ENCODE data around the gene ADGRE3. TPM values are rescaled to one million over a fixed set of nuclear protein-coding genes. Genes with fewer than 3 reads are reported as not detected.

Gene ADGRE3
- total and polyA plus RNA-seq, 2 of the 8 experiments (the other 6 are each of a cell fraction or from before 2014, with no cell fraction given) = not detected

DNA sequence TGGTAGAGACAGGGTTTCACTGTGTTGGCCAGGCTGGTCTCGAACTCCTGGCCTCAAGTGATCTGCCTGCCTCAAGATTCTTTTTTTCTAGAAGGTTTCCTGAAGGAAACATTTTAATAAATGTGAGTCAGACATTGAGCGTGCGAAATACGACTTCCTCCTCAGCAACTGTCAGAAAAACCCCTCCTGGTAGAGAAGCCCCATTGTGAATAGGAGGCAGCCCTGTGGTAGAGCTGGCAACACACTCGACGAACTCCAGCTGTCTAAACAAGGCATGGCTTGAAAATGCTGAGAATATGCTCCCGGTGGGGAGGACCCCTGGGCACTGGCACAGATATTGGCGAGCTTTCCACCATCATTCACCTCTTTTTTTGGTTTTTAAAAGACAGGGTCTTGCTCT, 25.0 kb upstream of the ADGRE3 start:
- CTCF ChIA-PET (ENCODE audit: partially characterized antibody) = no interaction called here

More for the DNA sequence above, 25.0 kb upstream of the ADGRE3 start:
- no peak overlapping the region for H2BK12ac ChIP-seq (ENCODE audit: low read depth, low read length)
- H3K23me2 ChIP-seq (ENCODE audit: low read depth, low read length) = no peaks in the 10 kb centered on the region
- H4K5ac ChIP-seq (ENCODE audit: insufficient read length, low read depth, low read length) = no peak overlapping the region
- DNase-seq (ENCODE audit: low read depth in 1 of 2, low spot score in 2 of 2) = no peak
- no peak for FAIRE-seq
- H3K27ac ChIP-seq (ENCODE audit: low read depth, low read length) = no peak overlapping the region
- H2AFZ ChIP-seq (ENCODE audit: low read length) = no peak overlapping the region
- WGBS, 2 experiments (ENCODE audit: extremely low coverage in 1 of 2, insufficient coverage in 1 of 2, insufficient read length in 1 of 2, insufficient replicate concordance in 2 of 2, low coverage in 1 of 2, low lambda C conversion rate in 2 of 2, missing lambda C conversion rate in 1 of 2) = 84% methylated on average over 8 of the region's 8 CpGs; no CpG with 5 or more reads in 1 of the 2 experiments
- no peak overlapping the region for H3K9ac ChIP-seq (replicated peaks in 1 of 4; ENCODE audit: extremely low read depth in 1 of 4, low read depth in 3 of 4, low read length in 3 of 4)
- no peak overlapping the region for H4K8ac ChIP-seq (ENCODE audit: extremely low read depth, insufficient read depth, low read length)
- H3K18ac ChIP-seq (ENCODE audit: extremely low read depth, low read length) = no peak overlapping the region
- H3K79me2 ChIP-seq (ENCODE audit: control insufficient read depth in 1 of 2, insufficient read depth in 2 of 2, low read length in 2 of 2) = no peaks in the 10 kb centered on the region
- no peak overlapping the region for H3K4me2 ChIP-seq (ENCODE audit: insufficient read depth in 1 of 2, low read depth in 2 of 2, low read length in 2 of 2)
- no peak overlapping the region for H3K4me3 ChIP-seq (ENCODE audit: extremely low read depth in 1 of 4, insufficient read depth in 2 of 4, low read depth in 3 of 4, low read length in 4 of 4)
- H3K9me3 ChIP-seq (ENCODE audit: insufficient read depth in 2 of 2, low read depth in 1 of 2, low read length in 1 of 2) = no peaks in the 10 kb centered on the region
- POLR2A ChIA-PET (ENCODE audit: partially characterized antibody) = interaction anchor here (1.7 kb wide), 1 partner anchor 9 kb away, joined by 5 read pairs; the partner anchor contains the start of gene ZNF333
- no peak overlapping the region for H3K56ac ChIP-seq (replicated peaks; ENCODE audit: insufficient read length, low read depth, low read length)
- no peak overlapping the region for H3K23ac ChIP-seq (ENCODE audit: insufficient read length)
- H3K27me3 ChIP-seq (replicated peaks in 1 of 4; ENCODE audit: control insufficient read depth in 3 of 4, extremely low read depth in 1 of 4, insufficient read depth in 3 of 4, low read length in 3 of 4) = no peaks in the 10 kb centered on the region
- peaks cover 0 to 1% of the 10 kb centered on the region in 2 experiments for H4K20me1 ChIP-seq (replicated peaks in 1 of 2; ENCODE audit: control insufficient read depth in 1 of 2, insufficient read depth in 2 of 2, low read length in 2 of 2)
- peaks cover 2 to 26% (median 9%) of the 10 kb centered on the region in 4 experiments; a peak in 6 of 8 replicates for H3K36me3 ChIP-seq (ENCODE audit: control insufficient read depth in 2 of 4, insufficient read depth in 4 of 4, low read length in 3 of 4)
- H3K4me1 ChIP-seq (replicated peaks in 1 of 4; ENCODE audit: control insufficient read depth in 3 of 4, insufficient read depth in 4 of 4, low read length in 3 of 4) = no peaks in the 10 kb centered on the region
- H2BK15ac ChIP-seq (ENCODE audit: low read length) = no peak overlapping the region
- no peak overlapping the region for H2BK5ac ChIP-seq (ENCODE audit: low read depth, low read length)
- H3K14ac ChIP-seq (ENCODE audit: insufficient read length) = no peak overlapping the region
- no peak overlapping the region for H2BK120ac ChIP-seq (replicated peaks; ENCODE audit: low read depth, low read length)
- no peak overlapping the region for H2BK20ac ChIP-seq (ENCODE audit: low read length)
- no peak overlapping the region for H2AK5ac ChIP-seq (ENCODE audit: low read depth, low read length)
- H4K91ac ChIP-seq (replicated peaks; ENCODE audit: insufficient read length, low read length) = no peak overlapping the region
- no peaks in the 10 kb centered on the region for H3K79me1 ChIP-seq (ENCODE audit: low read depth, low read length)
- no peak overlapping the region for H3K4ac ChIP-seq (replicated peaks; ENCODE audit: insufficient read length, low read depth, low read length)
- no peak for TF ChIP-seq KDM5A (IDR thresholded peaks at IDR 0.05; ENCODE audit: low read length)
- no peak for TF ChIP-seq KDM4A (IDR thresholded peaks at IDR 0.05; ENCODE audit: low read depth, low read length, severe bottlenecking)
- TF ChIP-seq SAP30 (IDR thresholded peaks at IDR 0.05; ENCODE audit: insufficient read depth, insufficient replicate concordance, low read length) = no peak
- no peak for TF ChIP-seq SP1 (IDR thresholded peaks at IDR 0.05; ENCODE audit: low read depth, low read length)
- TF ChIP-seq, protein P1, sequence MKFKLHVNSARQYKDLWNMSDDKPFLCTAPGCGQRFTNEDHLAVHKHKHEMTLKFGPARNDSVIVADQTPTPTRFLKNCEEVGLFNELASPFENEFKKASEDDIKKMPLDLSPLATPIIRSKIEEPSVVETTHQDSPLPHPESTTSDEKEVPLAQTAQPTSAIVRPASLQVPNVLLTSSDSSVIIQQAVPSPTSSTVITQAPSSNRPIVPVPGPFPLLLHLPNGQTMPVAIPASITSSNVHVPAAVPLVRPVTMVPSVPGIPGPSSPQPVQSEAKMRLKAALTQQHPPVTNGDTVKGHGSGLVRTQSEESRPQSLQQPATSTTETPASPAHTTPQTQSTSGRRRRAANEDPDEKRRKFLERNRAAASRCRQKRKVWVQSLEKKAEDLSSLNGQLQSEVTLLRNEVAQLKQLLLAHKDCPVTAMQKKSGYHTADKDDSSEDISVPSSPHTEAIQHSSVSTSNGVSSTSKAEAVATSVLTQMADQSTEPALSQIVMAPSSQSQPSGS (IDR thresholded peaks at IDR 0.05; ENCODE audit: low read length) = no peak
